GM12873 (cell line): Measurements from ENCODE around the gene CTNNBL1.

Experiments used
- TF ChIP-seq, protein P1 (sequence below): IDR thresholded peaks from 2 replicates; pipeline ENCODE4 v1.5.1; 2012; ENCODE audit warnings: low read depth, mild to moderate bottlenecking, moderate library complexity, low read length, control low read depth; ENCODE audit not compliant: insufficient read depth; ENCODE audit errors: missing control alignments

CTNNBL1 gene

DNA sequence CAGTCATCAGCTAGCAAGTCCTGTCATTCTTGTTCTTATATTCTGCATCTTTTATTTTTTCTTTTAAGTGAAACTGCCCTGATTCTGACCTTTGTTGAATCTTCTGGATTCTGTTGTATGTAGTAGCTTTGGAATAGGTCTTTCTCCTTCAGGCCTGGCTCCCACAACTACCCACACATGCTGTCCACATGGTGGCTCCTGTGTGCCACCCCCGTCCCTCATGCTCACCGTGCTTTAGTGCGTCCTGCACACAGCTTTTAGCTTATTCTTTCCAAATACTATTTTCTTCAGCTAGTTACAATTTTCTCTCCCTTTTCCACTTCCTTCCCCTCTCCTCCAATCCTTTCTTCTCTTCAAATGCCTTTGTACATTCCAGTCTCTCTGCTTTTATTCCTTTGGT is 61.8 kb downstream of the CTNNBL1 start:
- TF ChIP-seq, protein P1, sequence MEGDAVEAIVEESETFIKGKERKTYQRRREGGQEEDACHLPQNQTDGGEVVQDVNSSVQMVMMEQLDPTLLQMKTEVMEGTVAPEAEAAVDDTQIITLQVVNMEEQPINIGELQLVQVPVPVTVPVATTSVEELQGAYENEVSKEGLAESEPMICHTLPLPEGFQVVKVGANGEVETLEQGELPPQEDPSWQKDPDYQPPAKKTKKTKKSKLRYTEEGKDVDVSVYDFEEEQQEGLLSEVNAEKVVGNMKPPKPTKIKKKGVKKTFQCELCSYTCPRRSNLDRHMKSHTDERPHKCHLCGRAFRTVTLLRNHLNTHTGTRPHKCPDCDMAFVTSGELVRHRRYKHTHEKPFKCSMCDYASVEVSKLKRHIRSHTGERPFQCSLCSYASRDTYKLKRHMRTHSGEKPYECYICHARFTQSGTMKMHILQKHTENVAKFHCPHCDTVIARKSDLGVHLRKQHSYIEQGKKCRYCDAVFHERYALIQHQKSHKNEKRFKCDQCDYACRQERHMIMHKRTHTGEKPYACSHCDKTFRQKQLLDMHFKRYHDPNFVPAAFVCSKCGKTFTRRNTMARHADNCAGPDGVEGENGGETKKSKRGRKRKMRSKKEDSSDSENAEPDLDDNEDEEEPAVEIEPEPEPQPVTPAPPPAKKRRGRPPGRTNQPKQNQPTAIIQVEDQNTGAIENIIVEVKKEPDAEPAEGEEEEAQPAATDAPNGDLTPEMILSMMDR = no peak

GRCh38 chr20:37756234-37756633 is 62.4 kb downstream of the CTNNBL1 start:
- TF ChIP-seq, protein P1 = no peak

- TF ChIP-seq, protein P1 = peak; percentile 20
Measured at GRCh38 chr20:37757550-37757949, 63.7 kb downstream of the CTNNBL1 start.

DNA sequence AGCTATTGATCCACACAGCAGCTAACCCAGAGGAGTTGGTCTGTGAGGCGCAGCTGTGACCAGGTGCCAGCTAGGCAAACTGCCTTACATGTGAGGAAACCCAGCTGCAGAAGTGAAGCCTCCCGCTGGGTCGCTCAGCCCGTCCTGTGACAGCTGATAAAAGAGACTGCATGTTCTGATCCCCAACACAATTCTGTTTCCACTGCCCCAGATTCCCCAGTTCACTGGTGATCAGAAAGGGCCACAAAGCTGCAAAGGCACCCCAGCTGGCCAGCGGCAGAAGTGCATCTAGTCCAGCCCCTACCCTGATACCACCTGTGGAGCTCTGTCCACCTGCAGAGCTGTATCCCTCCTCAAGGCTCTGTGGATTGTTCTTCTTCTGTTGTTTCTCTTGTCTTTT is 64.5 kb downstream of the CTNNBL1 start:
- TF ChIP-seq, protein P1 = peak; percentile 53

DNA sequence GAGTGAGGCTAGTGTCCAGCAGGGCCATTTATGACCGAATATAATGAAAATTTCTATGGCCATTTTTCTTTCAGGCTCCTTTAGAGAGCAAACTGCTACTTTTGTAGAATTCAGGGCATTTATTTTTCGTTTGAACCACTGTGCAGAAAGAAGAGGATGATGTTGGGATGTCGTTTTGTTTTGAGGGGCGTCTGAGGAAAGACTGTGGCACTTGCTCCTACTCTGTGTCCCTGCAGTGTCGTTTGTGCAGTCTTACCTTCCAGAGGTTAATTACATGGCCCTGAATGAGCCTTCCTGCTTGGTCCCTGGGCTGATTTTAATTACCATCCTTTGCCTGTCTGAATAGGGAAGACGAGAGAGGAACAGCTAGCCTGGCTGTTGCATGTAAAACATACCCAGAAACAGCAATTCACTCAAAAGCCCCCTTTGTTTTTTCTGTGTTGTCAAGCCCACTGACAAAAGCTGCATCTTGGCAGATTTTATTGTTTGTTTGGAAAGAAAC is 65.3 kb downstream of the CTNNBL1 start:
- TF ChIP-seq, protein P1 = no peak

DNA sequence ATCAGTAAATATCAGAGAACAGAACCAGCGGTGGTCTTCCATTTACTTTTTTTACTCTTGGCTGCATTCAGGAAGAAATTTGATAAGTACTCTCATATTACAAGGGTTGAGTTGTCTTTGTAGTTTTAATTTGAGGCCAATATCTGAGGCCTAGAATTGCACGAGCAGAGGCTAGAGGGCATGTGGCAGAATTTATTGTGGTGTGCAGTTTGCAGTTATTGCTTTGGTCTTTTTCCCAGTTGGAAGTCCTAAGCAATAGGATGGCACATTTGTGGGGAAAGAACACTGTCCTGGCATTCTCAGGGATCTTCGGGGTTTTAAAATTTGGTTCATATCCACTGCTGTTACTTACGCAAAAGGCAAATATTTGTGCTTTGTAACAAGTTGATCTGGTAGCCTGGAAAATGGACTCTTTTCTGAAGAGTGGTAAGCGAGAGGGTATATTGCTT is 66.0 kb downstream of the CTNNBL1 start:
- TF ChIP-seq, protein P1 = no peak

GRCh38 chr20:37760322-37760721 is 66.5 kb downstream of the CTNNBL1 start:
- TF ChIP-seq, protein P1 = no peak
